Type B pancreatic cell (in vitro differentiated cells): ENCODE measurements around the gene PIK3R6. TPM values are rescaled to one million over a fixed set of nuclear protein-coding genes. Genes with fewer than 3 reads are reported as not detected.

Experiments used
- DNase-seq: peaks from one replicate; pipeline ENCODE4 v3.0.0; 2021; ENCODE audit warnings: mixed read lengths; ENCODE audit not compliant: unreplicated experiment; ENCODE audit errors: extremely low spot score
- H3K27ac Mint-ChIP-seq: 2 replicates; pipeline ENCODE4 v1.8.0; 2021; ENCODE audit warnings: mild to moderate bottlenecking, mixed read lengths
- H3K27me3 Mint-ChIP-seq: 2 replicates; pipeline ENCODE4 v1.8.0; 2021; ENCODE audit warnings: mixed read lengths
- H3K36me3 Mint-ChIP-seq: 2 replicates; pipeline ENCODE4 v1.8.0; 2021; ENCODE audit warnings: mixed read lengths
- H3K4me1 Mint-ChIP-seq: one replicate; pipeline ENCODE4 v1.8.0; 2021; ENCODE audit warnings: mixed read lengths; ENCODE audit not compliant: unreplicated experiment
- H3K4me3 Mint-ChIP-seq: 2 replicates; pipeline ENCODE4 v1.8.0; 2021; ENCODE audit warnings: mild to moderate bottlenecking, mixed read lengths
- H3K9me3 Mint-ChIP-seq: 2 replicates; pipeline ENCODE4 v1.8.0; 2021; ENCODE audit warnings: mixed read lengths
- CTCF ChIP-seq: fragments of 200-600 bp; sonication (generic); conservative IDR thresholded peaks from 2 replicates; pipeline ENCODE4 v1.5.0; 2021; ENCODE audit warnings: antibody characterized with exemption, mild to moderate bottlenecking
- total RNA-seq: library from RNA; stranded (reverse); gene quantifications from 2 replicates; pipeline ENCODE4 v1.2.1, GENCODE V29; 2021; ENCODE audit warnings: low replicate concordance

PIK3R6 gene
- total RNA-seq, 1 donor from 2014 or later, result not detected

GRCh38 chr17:8883353-8883752 lies 15.9 kb upstream of the PIK3R6 start:
- Mint-ChIP-seq H3K4me3 (no peak overlapping the region), H3K4me1 (no peaks in the 10 kb centered on the region), H3K36me3 (no peaks in the 10 kb centered on the region), H3K27me3 (peaks cover 12% of the 10 kb centered on the region), H3K9me3 (no peaks in the 10 kb centered on the region), H3K27ac (no peak overlapping the region)
- no peak for TF ChIP-seq CTCF
- no peak for DNase-seq

- DNase-seq, result no peak
- no peaks in the 10 kb centered on the region for H3K9me3 Mint-ChIP-seq
- TF ChIP-seq CTCF, result no peak
- H3K27me3 Mint-ChIP-seq, result peaks cover 22% of the 10 kb centered on the region
- no peak overlapping the region for H3K27ac Mint-ChIP-seq
- H3K4me3 Mint-ChIP-seq, result no peak overlapping the region
- no peaks in the 10 kb centered on the region for H3K36me3 Mint-ChIP-seq
- H3K4me1 Mint-ChIP-seq, result no peaks in the 10 kb centered on the region
Observed at GRCh38 chr17:8881606-8882005, 14.1 kb upstream of the PIK3R6 start.

GRCh38 chr17:8880466-8880865 lies 13.0 kb upstream of the PIK3R6 start:
- TF ChIP-seq CTCF, result no peak
- Mint-ChIP-seq H3K36me3 (no peaks in the 10 kb centered on the region), H3K27me3 (peaks cover 22% of the 10 kb centered on the region), H3K4me3 (no peak overlapping the region), H3K4me1 (no peaks in the 10 kb centered on the region), H3K27ac (no peak overlapping the region), H3K9me3 (no peaks in the 10 kb centered on the region)
- DNase-seq, result no peak

- no peak for TF ChIP-seq CTCF
- no peak overlapping the region for H3K4me3 Mint-ChIP-seq
- peaks cover 5% of the 10 kb centered on the region for H3K4me1 Mint-ChIP-seq
- H3K27ac Mint-ChIP-seq, result no peak overlapping the region
- H3K9me3 Mint-ChIP-seq, result no peaks in the 10 kb centered on the region
- DNase-seq, result no peak
- H3K27me3 Mint-ChIP-seq, result peaks cover 25% of the 10 kb centered on the region
- H3K36me3 Mint-ChIP-seq, result no peaks in the 10 kb centered on the region
Observed at GRCh38 chr17:8879410-8879809, 11.9 kb upstream of the PIK3R6 start.

GRCh38 chr17:8877984-8878383 lies 10.5 kb upstream of the PIK3R6 start:
- no peak for DNase-seq
- TF ChIP-seq CTCF, result no peak
- Mint-ChIP-seq H3K4me3 (no peak overlapping the region), H3K27me3 (peaks cover 27% of the 10 kb centered on the region), H3K36me3 (no peaks in the 10 kb centered on the region), H3K4me1 (peaks cover 15% of the 10 kb centered on the region), H3K9me3 (no peaks in the 10 kb centered on the region), H3K27ac (no peak overlapping the region)

GRCh38 chr17:8875957-8876356 lies 8.5 kb upstream of the PIK3R6 start:
- TF ChIP-seq CTCF, result no peak
- H3K36me3 Mint-ChIP-seq, result no peaks in the 10 kb centered on the region
- no peak overlapping the region for H3K27ac Mint-ChIP-seq
- DNase-seq, result no peak
- H3K27me3 Mint-ChIP-seq, result peaks cover 31% of the 10 kb centered on the region
- no peaks in the 10 kb centered on the region for H3K9me3 Mint-ChIP-seq
- H3K4me3 Mint-ChIP-seq, result no peak overlapping the region
- H3K4me1 Mint-ChIP-seq, result peaks cover 15% of the 10 kb centered on the region
